Measurements from ENCODE around the gene CLSTN2. TPM values are rescaled to one million over a fixed set of nuclear protein-coding genes. Genes with fewer than 3 reads are reported as not detected.

Gene CLSTN2
- total and polyA plus RNA-seq, 2 of the 8 experiments (the other 6 are each of a cell fraction or from before 2014, with no cell fraction given) = 0.39 to 0.52 TPM

DNA sequence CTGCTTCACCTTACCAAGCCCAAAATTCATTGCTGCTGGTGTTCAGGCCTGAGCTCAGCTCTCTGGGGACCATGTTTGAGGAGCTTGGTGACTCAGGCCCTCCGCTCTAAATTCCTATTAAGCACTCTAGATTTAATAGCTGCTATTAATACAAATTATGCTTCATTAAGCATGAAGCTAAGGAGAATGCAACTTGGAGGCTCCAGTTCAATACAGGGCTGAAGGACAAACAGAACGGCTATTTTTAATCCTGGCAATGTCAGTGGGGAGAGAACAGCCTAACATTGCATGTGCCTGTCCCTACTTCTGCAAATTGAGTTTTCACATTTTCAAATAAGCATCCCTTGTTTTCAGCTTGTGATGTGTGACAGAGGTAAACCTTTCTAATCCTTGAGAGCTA, 662.8 kb downstream of the CLSTN2 start (continued):
- TF ChIP-seq, protein P1, sequence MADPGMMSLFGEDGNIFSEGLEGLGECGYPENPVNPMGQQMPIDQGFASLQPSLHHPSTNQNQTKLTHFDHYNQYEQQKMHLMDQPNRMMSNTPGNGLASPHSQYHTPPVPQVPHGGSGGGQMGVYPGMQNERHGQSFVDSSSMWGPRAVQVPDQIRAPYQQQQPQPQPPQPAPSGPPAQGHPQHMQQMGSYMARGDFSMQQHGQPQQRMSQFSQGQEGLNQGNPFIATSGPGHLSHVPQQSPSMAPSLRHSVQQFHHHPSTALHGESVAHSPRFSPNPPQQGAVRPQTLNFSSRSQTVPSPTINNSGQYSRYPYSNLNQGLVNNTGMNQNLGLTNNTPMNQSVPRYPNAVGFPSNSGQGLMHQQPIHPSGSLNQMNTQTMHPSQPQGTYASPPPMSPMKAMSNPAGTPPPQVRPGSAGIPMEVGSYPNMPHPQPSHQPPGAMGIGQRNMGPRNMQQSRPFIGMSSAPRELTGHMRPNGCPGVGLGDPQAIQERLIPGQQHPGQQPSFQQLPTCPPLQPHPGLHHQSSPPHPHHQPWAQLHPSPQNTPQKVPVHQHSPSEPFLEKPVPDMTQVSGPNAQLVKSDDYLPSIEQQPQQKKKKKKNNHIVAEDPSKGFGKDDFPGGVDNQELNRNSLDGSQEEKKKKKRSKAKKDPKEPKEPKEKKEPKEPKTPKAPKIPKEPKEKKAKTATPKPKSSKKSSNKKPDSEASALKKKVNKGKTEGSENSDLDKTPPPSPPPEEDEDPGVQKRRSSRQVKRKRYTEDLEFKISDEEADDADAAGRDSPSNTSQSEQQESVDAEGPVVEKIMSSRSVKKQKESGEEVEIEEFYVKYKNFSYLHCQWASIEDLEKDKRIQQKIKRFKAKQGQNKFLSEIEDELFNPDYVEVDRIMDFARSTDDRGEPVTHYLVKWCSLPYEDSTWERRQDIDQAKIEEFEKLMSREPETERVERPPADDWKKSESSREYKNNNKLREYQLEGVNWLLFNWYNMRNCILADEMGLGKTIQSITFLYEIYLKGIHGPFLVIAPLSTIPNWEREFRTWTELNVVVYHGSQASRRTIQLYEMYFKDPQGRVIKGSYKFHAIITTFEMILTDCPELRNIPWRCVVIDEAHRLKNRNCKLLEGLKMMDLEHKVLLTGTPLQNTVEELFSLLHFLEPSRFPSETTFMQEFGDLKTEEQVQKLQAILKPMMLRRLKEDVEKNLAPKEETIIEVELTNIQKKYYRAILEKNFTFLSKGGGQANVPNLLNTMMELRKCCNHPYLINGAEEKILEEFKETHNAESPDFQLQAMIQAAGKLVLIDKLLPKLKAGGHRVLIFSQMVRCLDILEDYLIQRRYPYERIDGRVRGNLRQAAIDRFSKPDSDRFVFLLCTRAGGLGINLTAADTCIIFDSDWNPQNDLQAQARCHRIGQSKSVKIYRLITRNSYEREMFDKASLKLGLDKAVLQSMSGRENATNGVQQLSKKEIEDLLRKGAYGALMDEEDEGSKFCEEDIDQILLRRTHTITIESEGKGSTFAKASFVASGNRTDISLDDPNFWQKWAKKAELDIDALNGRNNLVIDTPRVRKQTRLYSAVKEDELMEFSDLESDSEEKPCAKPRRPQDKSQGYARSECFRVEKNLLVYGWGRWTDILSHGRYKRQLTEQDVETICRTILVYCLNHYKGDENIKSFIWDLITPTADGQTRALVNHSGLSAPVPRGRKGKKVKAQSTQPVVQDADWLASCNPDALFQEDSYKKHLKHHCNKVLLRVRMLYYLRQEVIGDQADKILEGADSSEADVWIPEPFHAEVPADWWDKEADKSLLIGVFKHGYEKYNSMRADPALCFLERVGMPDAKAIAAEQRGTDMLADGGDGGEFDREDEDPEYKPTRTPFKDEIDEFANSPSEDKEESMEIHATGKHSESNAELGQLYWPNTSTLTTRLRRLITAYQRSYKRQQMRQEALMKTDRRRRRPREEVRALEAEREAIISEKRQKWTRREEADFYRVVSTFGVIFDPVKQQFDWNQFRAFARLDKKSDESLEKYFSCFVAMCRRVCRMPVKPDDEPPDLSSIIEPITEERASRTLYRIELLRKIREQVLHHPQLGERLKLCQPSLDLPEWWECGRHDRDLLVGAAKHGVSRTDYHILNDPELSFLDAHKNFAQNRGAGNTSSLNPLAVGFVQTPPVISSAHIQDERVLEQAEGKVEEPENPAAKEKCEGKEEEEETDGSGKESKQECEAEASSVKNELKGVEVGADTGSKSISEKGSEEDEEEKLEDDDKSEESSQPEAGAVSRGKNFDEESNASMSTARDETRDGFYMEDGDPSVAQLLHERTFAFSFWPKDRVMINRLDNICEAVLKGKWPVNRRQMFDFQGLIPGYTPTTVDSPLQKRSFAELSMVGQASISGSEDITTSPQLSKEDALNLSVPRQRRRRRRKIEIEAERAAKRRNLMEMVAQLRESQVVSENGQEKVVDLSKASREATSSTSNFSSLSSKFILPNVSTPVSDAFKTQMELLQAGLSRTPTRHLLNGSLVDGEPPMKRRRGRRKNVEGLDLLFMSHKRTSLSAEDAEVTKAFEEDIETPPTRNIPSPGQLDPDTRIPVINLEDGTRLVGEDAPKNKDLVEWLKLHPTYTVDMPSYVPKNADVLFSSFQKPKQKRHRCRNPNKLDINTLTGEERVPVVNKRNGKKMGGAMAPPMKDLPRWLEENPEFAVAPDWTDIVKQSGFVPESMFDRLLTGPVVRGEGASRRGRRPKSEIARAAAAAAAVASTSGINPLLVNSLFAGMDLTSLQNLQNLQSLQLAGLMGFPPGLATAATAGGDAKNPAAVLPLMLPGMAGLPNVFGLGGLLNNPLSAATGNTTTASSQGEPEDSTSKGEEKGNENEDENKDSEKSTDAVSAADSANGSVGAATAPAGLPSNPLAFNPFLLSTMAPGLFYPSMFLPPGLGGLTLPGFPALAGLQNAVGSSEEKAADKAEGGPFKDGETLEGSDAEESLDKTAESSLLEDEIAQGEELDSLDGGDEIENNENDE (IDR thresholded peaks at IDR 0.05; ENCODE audit: insufficient replicate concordance, low read length) = no peak
- TF ChIP-seq RNF2 (IDR thresholded peaks at IDR 0.05; ENCODE audit: borderline replicate concordance, low read depth, low read length, missing control alignments, poor library complexity, severe bottlenecking) (no peak), TBP (IDR thresholded peaks at IDR 0.05; ENCODE audit: low read depth, low read length) (no peak), GTF2F1 (IDR thresholded peaks at IDR 0.05; ENCODE audit: borderline replicate concordance, low read depth, low read length) (no peak), TCF12 (IDR thresholded peaks at IDR 0.05; ENCODE audit: low read depth, low read length) (no peak), KDM4A (IDR thresholded peaks at IDR 0.05; ENCODE audit: low read depth, low read length, severe bottlenecking) (no peak), BACH1 (IDR thresholded peaks at IDR 0.05; ENCODE audit: low read length) (no peak), SIX5 (IDR thresholded peaks at IDR 0.05; ENCODE audit: low read depth, low read length) (no peak)
- TF ChIP-seq, protein P2, sequence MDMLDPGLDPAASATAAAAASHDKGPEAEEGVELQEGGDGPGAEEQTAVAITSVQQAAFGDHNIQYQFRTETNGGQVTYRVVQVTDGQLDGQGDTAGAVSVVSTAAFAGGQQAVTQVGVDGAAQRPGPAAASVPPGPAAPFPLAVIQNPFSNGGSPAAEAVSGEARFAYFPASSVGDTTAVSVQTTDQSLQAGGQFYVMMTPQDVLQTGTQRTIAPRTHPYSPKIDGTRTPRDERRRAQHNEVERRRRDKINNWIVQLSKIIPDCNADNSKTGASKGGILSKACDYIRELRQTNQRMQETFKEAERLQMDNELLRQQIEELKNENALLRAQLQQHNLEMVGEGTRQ (IDR thresholded peaks at IDR 0.05; ENCODE audit: low read length) = no peak
- TF ChIP-seq, protein P3, sequence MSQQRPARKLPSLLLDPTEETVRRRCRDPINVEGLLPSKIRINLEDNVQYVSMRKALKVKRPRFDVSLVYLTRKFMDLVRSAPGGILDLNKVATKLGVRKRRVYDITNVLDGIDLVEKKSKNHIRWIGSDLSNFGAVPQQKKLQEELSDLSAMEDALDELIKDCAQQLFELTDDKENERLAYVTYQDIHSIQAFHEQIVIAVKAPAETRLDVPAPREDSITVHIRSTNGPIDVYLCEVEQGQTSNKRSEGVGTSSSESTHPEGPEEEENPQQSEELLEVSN (IDR thresholded peaks at IDR 0.05) = no peak

Measured in H1 (cell line).